DMS79 treated with DMSO at 0.1 percent for 48 hours (cell line): Measurements from ENCODE around the gene NTM.
"Not testable (repeated sequence)": the region's sequence is repeated elsewhere in the genome, so short reads cannot be mapped to it uniquely, and the experiment has no call there.

Experiments
- DNase-seq: peaks from one replicate; lab custom pipeline; 2025; lab: John Stamatoyannopoulos, UW

The NTM gene

DNA sequence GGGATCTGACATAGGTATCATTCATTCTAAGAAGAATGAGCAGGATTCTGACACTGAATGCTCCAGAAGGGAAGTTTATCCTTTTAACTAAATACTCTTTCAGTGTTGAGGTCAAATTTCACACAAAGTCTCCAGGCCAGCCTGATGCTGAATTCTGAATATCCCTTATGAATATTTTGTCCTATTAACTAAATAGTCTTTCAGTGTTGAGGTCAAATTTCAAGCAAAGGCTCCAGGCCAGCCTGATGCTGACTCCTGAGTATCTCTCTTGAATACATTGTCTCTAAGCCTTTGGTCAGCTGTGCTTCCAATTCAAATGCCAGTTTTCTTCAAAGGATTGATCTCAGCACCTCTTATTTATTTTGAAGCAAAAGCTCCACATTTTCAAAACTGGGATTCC is 676.8 kb downstream of the NTM start:
- DNase-seq: no peak

DNA sequence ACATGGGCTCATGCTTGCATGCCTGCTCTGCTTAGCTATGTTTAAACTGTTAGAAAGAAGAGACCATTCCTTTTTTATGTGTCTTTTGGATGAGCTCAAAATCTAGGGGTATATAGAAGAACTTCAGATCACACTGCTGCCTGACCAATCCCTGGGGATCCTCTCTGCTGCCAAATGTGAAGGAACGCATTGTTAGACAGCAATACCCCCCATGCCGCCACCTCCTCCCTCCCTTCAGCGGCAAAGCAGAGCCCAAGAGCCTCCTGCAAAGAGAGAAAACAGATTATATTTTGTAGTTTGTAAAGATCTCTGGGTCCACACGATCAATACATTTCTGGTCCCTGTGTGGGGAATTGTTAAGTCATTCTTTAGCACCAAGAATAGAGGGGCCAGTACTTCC is 677.6 kb downstream of the NTM start:
- no peak for DNase-seq

DNA sequence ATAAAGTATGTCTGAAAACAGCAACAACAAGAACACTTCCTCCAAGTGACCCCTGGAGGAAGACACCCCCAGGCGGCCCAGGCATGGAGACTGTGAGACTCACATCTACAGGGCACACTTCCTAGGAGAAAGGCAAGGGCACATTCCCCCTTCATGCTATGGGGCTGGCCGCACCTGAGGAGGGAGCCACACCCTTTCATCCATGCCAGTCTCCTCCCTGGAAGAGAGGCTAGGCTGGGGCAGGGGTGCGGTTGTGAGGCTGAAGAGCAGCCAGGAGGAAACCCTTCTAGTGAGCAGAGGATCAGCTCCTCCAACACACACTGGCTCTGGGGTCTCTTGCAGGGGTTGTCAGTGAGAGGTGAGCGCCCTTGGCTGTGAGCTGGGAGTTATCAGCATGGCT is 678.8 kb downstream of the NTM start:
- DNase-seq: no peak

DNA sequence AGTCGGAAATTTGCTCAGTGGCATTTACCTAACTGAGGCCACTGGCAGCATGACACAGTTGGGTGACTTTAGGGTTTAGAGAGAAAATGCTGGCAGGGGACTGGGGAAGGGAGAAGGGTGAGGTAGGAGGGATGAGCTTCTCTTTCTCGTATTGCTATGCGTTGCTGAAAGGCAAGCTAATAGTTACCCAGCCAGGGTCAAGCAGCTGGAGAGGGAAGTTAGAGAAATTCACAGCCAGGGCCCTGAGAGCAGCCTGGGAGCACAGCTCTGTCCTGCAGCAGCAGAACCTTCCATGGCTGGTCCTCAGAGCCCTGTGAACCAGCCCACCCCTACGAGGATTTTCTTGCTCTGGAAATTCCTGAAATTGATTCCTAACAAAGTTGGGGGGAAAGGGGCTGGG is 679.6 kb downstream of the NTM start:
- no peak for DNase-seq

DNA sequence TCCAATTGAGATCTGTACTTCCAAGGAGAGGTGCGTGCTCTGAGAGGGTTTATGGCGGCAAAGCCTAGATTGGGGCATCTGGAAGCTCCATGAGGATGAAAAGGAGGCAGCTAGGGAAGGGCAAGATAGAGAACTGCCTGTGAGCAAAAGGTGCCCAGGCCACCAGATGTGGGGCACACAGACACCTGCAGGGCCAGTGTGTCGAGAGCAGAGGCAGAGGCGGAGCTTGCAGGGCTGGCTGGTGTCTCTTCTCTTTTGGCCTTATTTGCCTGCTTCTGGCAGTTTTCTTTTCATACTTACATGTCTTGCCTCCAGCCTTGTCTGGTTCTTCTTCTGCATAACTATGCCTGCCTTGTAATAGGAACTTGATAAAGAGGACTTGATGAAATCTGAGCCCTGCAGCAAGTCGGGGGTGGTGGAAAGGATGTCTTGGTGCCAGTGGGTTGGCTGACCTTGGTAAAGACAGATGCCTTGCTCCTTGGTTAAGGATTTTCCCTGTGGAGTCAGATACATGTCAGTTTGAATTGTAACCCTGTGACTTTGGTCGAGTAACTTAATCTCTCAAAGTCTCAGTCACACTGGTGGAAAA is 680.3 kb downstream of the NTM start:
- no peak for DNase-seq

DNA sequence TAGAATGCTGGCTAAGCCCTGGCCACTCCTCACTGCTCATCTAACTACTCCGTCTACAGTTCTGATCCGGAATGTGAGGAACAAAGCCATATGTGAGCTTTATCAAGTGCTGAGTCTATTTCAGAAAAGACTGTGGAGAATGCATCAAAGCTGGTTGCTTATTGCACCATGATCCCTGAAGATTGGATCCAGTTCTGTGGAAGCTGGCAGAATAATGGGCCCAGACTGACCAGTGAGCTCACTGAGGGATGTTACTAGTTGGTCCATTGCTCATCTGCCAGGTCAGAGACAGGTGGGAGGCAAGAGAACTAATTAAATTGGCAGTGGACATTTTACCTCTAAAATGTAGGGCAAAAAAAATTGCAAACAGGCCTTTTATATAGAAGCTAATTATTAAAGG is 681.3 kb downstream of the NTM start:
- no peak for DNase-seq

DNA sequence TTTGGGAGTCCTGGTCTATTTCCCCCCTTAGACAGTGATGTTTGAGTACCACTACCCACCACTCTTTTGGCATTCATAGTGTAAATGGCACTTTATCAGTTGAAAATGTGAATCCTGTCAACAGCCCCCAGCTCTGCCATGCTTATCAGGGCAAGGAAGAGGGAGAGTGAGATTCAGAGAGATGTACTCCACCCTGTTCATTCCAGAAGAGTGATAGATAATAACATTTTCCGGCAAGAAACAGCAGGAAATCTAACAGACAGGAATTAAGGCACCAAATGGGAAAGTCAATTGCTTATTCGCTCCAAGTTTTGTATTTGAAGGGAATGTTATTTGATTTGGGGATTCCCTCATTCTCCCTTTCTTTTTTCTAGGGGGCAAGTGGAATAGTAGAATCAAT is 681.9 kb downstream of the NTM start:
- DNase-seq: no peak

DNA sequence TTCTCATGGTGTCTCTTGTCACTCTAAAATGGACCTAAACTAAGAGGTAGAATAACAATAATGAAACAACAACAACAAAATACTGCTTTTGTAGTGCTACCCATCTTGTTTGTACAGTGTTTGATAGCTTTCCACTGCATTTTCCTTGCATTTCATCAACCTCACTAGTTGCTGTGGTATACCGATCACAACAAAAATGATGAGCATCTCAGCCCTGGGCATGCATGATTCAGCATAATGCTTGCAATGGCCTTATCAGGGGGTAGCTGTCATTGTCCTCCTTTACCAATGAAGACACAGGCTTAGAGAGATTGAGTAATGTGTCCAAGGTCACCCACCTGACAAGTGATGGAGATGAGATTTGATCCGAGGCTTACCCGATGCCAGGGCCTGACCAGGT is 682.5 kb downstream of the NTM start:
- DNase-seq: no peak

DNA sequence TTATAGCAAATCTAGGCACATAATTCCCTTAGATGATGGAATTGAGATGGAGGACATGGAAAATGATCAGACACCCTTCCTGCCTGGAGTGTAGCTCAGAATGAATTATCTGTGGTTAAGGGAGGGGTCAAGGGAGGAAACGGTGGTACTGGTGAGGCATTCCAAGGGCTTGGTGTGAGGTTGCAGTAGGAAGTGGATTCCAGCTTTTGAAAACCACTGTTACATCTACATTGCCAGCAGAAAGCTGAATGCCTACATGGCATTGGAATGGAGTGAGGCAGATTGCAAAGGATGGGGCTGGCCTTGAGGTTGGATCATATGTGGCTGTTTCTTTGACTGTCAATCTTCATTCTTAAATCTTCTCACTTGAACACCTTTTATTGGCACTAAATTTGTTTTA is 684.4 kb downstream of the NTM start:
- no peak for DNase-seq

DNA sequence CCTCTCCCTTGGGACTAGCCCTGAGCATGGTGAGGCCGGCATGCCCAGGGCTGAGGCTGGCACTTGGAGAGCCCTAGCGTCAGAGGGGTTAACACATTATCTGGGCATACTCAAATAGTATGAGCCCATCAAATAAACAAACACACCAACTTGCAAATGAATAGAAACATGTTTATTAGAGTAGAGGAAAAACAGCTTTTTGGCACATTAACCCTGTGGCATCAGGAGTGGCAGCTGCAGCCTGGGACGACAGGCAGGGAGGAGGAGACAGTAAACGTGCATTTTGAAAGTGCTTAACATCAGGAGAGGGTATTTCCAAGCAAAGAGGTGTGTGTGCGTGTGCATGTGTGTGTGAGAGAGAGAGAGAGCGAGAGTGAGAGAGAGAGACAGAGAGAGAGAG is 684.9 kb downstream of the NTM start:
- peak; percentile 39 for DNase-seq

DNA sequence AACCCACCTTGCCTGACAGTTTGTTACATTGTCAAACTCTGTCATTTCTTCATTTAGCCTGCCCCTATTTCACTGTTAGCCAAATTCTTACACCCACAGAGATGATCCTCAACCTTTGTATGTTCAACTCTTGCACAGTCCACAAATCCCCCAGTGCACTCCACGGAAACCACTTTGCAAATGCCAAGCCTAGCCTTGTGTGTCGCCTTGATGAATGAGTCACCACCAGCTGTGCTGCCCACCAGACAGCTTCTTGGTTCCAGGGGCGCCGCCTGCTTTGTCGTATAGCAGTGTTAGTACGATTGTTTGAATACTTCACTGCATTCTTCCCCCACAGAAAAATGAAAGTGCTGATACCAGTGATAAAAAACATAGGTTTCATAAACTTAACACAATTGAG is 686.3 kb downstream of the NTM start:
- DNase-seq: no peak

DNA sequence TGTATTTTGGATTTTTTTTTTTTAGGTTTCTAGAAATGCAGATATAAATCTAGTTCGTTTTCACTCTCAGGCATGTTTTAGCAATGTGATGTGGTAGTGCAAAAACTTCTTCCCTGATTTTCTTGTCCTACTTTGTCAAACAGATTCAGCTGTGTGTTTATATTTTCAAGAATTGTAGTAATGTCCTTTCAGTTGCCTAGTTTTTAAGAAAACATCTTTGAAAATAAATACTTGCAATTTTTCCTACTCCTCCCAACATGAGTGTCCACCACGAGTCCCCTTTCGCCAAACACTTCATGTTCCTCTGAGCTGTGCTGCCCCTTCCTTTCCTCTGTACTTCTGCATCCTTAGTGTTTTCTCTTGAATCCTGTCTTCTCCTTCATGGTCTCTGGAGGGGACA is 686.9 kb downstream of the NTM start:
- no peak for DNase-seq

DNA sequence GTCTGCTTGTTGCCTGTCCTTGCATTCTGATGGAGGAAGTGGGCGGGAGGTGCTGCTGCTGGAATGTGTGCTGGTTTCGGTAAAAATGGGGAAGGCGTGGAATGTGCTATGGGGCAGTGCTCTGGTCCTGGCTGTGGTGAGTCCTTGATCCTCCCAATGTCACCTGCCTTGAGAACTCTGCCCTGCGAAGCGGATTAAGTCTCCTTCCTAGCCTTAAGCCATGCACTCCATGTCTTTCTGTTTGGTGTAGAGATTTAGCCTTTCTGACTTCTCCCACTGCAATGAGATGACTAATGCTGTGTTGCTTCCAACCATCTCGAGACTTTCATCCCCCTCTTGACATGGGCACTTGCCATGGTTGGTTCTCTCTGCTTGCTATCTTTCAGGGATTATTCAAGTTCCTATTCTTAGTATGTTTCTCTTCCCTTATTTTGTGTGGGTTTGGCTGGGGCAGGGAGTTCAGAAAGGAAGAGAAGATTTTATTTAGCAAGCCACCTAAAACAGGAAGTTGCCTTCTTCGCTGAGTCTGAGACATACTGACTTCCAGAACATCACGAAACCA is 687.9 kb downstream of the NTM start:
- no peak for DNase-seq

DNA sequence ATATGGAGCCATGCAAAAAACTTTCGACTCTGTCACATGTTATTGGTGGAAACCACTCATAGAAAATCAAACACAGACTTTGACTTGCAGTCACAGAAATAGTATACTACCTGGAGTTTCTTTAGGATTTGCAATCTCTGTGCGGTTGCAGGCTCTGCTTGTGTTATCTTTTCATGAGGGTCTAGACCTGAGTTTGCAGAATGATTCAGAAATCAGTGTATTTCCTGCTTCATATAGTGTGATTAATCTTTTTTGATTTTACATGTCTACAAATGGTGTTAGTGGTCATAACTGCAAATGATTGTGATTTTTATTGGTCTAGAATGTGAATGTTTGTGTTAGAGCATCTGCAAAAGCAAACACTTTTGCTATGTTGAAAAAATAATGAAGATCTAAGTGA is 690.2 kb downstream of the NTM start:
- DNase-seq: no peak

DNA sequence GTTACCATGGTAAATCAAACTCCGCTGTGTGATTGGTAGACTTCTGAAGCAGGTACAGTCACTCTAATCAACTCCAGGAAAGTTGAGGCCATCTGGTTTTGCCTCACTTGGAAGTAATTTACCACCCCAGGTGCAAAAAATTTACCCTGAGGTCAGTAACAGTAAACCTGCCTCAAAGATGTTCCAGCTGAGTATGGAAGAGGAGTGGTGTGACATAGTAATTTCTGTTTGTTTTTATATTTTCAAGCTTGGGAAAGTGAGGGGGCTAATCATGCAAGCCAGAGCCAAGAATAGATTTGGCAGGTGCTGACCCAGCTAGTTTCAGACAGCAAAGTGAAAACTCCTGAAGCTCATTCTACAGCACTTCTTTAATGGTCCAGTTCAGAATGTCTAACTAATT is 691.6 kb downstream of the NTM start:
- no peak for DNase-seq

DNA sequence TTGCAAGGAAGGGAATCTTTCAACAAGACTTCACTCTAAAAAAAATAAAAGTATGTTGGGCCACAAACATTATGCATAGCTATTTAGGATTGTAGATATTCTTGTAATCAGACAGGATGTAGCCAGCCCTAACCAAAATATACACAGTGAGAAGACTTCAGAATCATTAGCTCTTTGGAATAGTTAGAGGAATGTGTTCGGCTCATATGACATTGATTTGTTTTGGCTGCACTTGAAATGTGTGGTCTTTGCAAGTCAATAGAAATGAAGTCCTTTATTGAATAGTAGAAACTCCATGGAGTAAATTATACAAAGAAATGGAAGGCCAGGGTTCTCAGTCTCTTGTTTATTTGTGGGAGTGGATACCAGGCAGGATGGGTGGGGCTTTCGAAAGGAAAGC is 692.1 kb downstream of the NTM start:
- no peak for DNase-seq

DNA sequence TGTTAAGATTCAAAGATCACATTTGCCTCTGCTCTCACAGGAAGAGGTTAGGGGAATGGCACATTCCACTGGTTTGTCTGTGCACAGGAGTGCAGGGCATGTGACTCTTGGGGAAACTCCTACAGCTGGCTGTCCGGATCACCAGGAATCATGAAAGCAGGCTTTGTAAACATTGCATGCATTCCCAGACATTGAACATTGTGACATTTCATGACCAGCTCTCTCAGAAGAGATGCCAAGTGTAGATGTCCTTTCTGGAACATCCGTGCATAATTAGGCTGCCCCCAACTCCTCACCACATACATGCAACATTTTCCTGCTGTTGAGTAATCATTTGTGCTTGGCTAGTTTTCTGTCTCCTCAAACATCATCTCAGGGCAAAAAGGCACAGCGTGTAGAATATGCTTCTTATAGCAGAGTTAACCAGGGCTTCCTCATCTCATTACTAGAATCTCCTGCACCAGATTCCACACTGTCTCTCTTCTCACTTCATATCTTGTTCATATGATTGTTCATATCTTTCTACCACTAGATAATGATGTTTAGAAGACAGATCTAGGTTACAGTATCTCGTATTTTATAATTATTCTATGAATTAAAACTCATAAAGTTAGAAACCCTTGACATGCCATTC is 694.7 kb downstream of the NTM start:
- DNase-seq: no peak

DNA sequence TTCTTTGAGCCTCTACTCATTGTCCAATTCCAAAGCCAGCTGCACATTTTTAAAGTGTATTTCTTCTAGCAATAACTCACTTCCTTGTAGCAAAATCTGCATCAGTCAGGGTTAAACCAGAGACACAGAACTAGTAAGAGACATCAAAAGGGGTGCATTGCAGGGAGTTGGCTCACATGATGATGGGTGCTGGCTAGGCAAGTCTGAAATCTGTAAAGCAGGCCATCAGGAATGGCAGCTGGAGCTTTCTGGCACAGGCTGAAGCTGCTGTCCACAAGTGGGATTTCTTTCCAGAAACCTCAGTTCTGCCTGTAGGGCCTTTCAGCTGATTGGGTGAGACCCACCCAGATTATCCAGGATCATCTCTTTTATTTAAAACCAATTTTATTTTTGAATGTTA is 698.1 kb downstream of the NTM start:
- no peak for DNase-seq

DNA sequence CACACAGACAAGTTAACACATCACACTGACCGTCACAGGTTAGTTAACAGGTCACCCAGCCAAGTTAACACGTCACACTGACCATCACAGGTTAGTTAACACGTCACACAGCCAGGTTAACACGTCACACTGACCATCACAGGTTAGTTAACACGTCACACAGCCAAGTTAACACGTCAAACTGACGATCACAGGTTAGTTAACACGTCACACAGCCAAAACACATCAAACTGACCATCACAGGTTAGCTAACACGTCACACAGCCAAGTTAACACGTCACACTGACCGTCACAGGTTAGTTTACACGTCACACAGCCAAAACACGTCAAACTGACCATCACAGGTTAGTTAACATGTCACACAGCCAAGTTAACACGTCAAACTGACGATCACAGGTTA is 699.2 kb downstream of the NTM start:
- DNase-seq: not testable (repeated sequence)

DNA sequence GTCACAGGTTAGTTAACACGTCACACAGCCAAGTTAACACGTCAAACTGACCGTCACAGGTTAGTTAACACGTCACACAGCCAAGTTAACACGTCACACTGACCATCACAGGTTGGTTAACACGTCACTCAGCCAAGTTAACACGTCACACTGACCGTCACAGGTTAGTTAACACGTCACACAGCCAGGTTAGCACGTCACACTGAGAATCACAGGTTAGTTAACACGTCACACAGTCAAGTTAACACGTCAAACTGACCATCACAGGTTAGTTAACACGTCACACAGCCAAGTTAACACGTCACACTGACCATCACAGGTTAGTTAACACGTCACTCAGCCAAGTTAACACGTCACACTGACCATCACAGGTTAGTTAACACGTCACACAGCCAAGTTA is 700.5 kb downstream of the NTM start:
- DNase-seq: not testable (repeated sequence)

DNA sequence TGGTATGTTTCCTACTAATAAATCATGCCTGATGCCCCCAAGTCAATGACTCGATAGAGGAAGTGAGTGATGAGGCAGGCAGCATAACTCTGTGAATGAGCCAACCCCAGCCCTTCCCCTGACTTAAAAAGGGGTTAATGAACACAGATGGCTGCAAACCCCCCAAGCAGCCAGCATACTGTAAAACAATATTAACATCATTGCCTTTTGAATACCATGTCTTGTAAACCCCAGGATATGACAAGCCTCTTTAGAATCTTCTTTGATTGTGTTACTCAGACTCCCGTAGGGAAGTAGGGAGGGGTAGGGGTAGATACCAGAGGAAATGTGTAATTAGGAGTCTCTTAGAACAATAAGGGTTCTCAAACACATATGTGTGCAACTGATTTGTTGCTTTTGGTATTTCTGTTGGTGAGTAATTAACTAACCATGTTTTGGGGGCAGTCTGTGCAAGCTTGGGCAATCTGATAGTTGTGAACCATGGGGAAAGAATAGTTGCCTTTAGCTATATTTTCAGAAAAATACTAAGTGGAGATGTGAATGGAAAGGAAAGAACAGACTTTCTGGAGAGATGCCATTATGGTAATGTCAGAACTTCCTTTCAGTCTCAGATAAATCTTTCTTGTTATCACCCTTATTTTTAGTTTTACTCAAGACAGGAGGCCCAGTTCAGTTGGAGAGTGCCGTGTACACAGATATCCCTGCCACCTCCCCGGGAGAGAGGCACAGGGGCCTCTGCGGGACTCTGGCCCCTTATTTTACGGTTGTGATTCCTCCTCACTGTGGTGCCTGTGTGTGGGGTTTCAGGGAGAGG is 701.8 kb downstream of the NTM start:
- no peak for DNase-seq

DNA sequence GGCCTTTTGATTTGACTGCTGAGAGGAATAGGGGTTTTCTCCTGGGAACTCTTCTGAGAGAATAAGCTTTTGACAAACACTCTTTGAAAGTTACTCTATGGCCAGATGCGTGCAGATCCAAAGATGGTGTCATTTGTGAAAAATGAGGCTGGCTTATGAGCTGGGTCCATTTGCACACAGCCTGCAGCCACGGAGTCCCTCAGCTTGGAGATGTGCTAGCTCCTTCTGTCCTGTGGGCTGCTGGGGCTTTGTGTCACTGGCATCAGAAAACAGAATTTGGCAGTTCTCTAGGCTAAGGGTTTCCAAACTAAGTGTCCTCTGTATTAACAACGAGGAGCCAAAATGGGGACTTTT is 702.4 kb downstream of the NTM start:
- no peak for DNase-seq

DNA sequence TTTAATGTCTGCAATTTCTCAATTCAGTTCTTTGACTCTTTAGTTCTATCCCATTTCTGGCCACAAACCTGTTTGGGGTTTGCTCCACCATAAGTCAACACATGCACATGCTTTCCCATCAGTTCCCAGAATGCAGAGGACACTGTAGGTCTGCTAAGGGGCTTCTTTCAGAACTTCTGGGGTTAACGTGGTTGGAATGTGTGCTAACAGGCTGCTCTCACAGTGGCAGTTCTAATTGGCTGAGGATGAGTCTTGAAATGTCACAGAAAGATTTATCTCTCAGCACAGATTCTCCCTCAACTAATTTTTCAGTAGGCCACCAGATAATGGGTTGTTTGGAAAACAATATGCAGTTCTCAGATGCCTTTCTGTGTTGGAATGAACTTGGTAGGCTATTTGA is 703.4 kb downstream of the NTM start:
- no peak for DNase-seq
